HUES6 (cell line): ENCODE data around the gene ATP2B3.

ENCODE experiments used
- H3K27ac ChIP-seq: 2 replicates; pipeline ENCODE4 v1.7.0; 2013; ENCODE audit warnings: low read depth, mild to moderate bottlenecking, low read length, inconsistent platforms
- H3K27me3 ChIP-seq: 2 replicates; pipeline ENCODE4 v1.6.1; 2013; ENCODE audit warnings: low read length; ENCODE audit not compliant: control insufficient read depth, insufficient read depth
- H3K36me3 ChIP-seq: 2 replicates; pipeline ENCODE4 v1.6.1; 2013; ENCODE audit warnings: low read length; ENCODE audit not compliant: control insufficient read depth, insufficient read depth
- H3K4me1 ChIP-seq: 2 replicates; pipeline ENCODE4 v1.6.1; 2013; ENCODE audit warnings: low read length; ENCODE audit not compliant: control insufficient read depth, insufficient read depth
- H3K4me3 ChIP-seq: 2 replicates; pipeline ENCODE4 v1.5.1; 2013; ENCODE audit warnings: low read depth, low read length
- H3K9ac ChIP-seq: one replicate; pipeline ENCODE4 v1.6.1; 2013; ENCODE audit warnings: mild to moderate bottlenecking, low read length
- H3K9me3 ChIP-seq: 2 replicates; pipeline ENCODE4 v1.6.1; 2013; ENCODE audit warnings: low read depth, low read length; ENCODE audit not compliant: control insufficient read depth, insufficient read depth

ATP2B3 gene

DNA sequence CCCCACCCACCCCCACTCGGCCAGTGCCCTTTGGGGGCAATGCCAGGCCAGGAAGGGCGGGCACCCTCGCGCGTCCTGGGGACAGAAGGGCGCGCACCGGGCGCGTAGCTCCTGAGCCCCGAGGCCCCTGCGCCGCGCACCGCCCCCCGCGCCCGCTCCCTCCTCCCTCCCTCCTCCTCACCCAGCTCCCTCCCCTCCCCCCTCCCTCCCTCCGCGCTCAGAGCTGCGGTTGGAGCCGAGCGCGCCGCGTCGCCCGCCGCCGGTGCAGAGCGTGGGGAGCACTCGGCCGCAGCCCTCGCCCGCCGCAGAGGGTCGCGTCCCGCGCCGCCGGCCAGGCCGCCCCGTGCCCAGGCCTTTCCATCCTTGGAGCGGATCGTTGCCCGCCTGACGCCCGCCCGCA lies at the start of gene ATP2B3:
ATP2B3 (plus strand) TSS at position 220 of the 400 bp plus-strand sequence. CDS start 18,606 bp downstream, outside the sequence.
- H3K4me1 ChIP-seq: no peaks in the 10 kb centered on the region
- H3K36me3 ChIP-seq: no peaks in the 10 kb centered on the region
- H3K27ac ChIP-seq: no peak within 1 kb of the TSS
- peaks cover 83% of the 10 kb centered on the region for H3K27me3 ChIP-seq
- peak within 1 kb of the TSS; percentile 56 for H3K4me3 ChIP-seq
- H3K9me3 ChIP-seq: peaks cover 32% of the 10 kb centered on the region; the same call in 1 of the 2 replicates
- H3K9ac ChIP-seq: no peak within 1 kb of the TSS

DNA sequence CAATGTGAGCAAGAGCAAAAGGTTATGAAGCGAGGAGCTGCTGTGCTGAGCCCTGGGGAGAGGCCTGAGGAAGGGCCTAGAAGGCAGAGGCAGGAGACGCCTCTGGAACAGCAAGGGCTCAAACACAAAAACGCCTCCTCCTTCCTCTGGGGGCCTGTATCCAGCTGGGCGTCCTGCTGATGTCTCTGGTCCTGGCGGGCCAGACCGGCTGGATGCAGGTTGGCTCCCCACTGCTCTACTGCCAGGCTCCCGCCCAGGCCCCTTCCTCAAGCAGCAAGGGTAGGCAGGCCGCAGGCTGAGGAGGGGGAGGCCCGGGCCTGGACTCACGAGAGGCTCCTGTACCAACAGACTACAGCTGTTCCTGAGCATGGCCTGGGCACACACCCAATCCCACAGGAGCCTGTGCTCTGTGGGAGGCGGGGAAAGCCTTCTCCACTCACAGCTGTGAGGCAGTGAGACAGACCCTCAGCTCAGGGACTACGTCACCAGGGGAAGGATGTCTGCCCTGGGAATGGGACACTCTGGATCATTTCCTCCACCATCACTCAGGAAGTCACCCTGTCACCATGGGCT lies 49.3 kb upstream of the ATP2B3 start:
- H3K27me3 ChIP-seq: no peaks in the 10 kb centered on the region
- no peaks in the 10 kb centered on the region for H3K4me1 ChIP-seq
- peaks cover 37% of the 10 kb centered on the region; the same call in 1 of the 2 replicates for H3K9me3 ChIP-seq
- H3K27ac ChIP-seq: no peak overlapping the region
- peaks cover 31% of the 10 kb centered on the region for H3K36me3 ChIP-seq
- H3K4me3 ChIP-seq: no peak overlapping the region
- H3K9ac ChIP-seq: no peak overlapping the region

GRCh38 chrX:153469811-153470410 lies 47.5 kb upstream of the ATP2B3 start:
- peaks cover under 1% of the 10 kb centered on the region; the same call in 1 of the 2 replicates for H3K4me1 ChIP-seq
- peak overlapping the region; percentile 40 for H3K9ac ChIP-seq
- peaks cover 13% of the 10 kb centered on the region for H3K27me3 ChIP-seq
- peaks cover 30% of the 10 kb centered on the region; the same call in 1 of the 2 replicates for H3K9me3 ChIP-seq
- peak overlapping the region; percentile 74 for H3K4me3 ChIP-seq
- H3K36me3 ChIP-seq: peaks cover 14% of the 10 kb centered on the region; the same call in 1 of the 2 replicates
- H3K27ac ChIP-seq: no peak overlapping the region; the same call in 1 of the 2 replicates

- no peak within 1 kb of the TSS; the same call in 1 of the 2 replicates for H3K27ac ChIP-seq
- peaks cover 21% of the 10 kb centered on the region for H3K27me3 ChIP-seq
- peak within 1 kb of the TSS; percentile 74 for H3K4me3 ChIP-seq
- H3K9me3 ChIP-seq: peaks cover 29% of the 10 kb centered on the region; the same call in 1 of the 2 replicates
- H3K9ac ChIP-seq: peak within 1 kb of the TSS; percentile 40
- H3K36me3 ChIP-seq: peaks cover 14% of the 10 kb centered on the region; the same call in 1 of the 2 replicates
- peaks cover 7% of the 10 kb centered on the region; the same call in 1 of the 2 replicates for H3K4me1 ChIP-seq
Observed at GRCh38 chrX:153470411-153471363, 46.8 kb upstream of the ATP2B3 start, which contains the start of gene HAUS7. TSS of gene HAUS7 (minus strand) at chrX:153470576. CDS start at chrX:153470557, 19 bp downstream.

GRCh38 chrX:153471663-153472280 lies 45.7 kb upstream of the ATP2B3 start:
- peaks cover 14% of the 10 kb centered on the region; the same call in 1 of the 2 replicates for H3K36me3 ChIP-seq
- H3K27me3 ChIP-seq: peaks cover 27% of the 10 kb centered on the region
- no peak overlapping the region for H3K4me3 ChIP-seq
- H3K9me3 ChIP-seq: peaks cover 22% of the 10 kb centered on the region; the same call in 1 of the 2 replicates
- no peak overlapping the region for H3K27ac ChIP-seq
- H3K9ac ChIP-seq: no peak overlapping the region
- peaks cover 17% of the 10 kb centered on the region; the same call in 1 of the 2 replicates for H3K4me1 ChIP-seq

- Histone ChIP-seq H3K27me3 (peaks cover 27% of the 10 kb centered on the region), H3K27ac (no peak overlapping the region), H3K36me3 (peaks cover 7% of the 10 kb centered on the region; the same call in 1 of the 2 replicates), H3K9me3 (peaks cover 13% of the 10 kb centered on the region; the same call in 1 of the 2 replicates), H3K4me3 (no peak overlapping the region), H3K9ac (no peak overlapping the region), H3K4me1 (peaks cover 30% of the 10 kb centered on the region; the same call in 1 of the 2 replicates)
Observed at GRCh38 chrX:153473126-153473525, 44.3 kb upstream of the ATP2B3 start.

DNA sequence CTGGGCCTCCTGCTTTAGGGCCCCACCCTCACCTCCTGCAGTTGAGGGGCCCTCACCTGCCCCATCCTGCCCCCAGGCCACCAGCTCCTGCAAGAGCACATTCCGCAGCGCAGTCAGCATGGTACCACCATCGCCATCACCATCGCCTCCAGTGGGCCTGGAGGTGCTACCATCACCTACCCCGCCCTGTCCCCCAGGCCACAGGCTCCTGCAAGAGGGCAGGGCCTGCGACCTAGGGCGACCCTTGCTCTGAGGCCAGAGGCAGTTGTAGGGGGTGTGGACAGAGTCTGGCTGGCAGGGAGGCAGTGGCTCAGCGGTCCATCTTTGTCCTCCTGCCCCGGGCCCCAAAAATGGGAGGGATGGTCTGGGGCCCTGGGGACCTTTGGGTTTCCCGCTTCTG lies 43.2 kb upstream of the ATP2B3 start:
- Histone ChIP-seq H3K9me3 (peaks cover 12% of the 10 kb centered on the region; the same call in 1 of the 2 replicates), H3K27ac (no peak overlapping the region), H3K4me1 (peaks cover 30% of the 10 kb centered on the region; the same call in 1 of the 2 replicates)

DNA sequence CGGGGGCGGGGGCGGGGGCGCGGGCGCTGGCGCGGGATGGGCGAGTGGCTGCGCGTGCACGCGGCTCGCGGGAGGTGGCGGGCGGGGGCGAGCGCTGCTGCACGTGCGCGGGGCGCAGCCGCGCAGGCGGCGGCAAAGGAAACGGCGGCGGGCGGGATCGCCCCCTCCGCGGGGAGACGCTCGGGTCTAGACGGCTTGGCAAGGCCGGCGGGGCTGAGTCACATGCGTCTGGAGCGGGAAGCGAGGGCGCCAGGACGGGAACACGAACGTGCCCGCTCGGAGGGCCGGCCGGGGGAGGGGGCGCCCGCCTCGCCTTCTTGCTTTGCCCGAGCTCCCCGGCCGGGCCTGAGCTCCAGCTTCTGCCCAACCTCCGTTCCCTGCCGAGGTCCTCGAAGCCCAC lies 42.7 kb upstream of the ATP2B3 start:
- H3K9me3 ChIP-seq: peaks cover 12% of the 10 kb centered on the region; the same call in 1 of the 2 replicates

More for the DNA sequence above, 43.2 kb upstream of the ATP2B3 start:
- peaks cover 27% of the 10 kb centered on the region for H3K27me3 ChIP-seq
- no peak overlapping the region for H3K4me3 ChIP-seq
- no peak overlapping the region for H3K9ac ChIP-seq
- H3K36me3 ChIP-seq: no peaks in the 10 kb centered on the region

DNA sequence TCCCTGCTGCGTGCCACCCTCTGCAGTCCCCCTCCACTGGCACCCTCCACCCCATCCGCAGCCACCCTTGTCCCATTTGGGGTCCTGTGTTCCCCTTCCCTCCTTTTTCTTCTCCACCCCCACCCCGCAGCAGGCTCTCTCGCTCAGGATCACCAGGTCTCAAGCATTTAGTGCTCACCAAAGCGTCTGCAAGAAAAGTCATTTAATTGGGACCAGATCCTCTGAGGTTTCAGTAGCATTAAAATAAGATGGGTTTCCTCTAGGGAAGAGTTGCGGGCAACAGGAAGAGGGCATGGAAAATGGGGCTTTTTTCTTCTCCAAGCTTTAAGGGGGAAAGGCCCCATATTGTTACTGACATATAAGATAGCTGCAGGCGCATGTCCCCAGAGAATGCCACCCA lies 42.2 kb upstream of the ATP2B3 start:
- Histone ChIP-seq H3K27ac (no peak overlapping the region), H3K4me3 (0 out of 2 replicates have a peak overlapping the region, but pooled peaks have one; percentile 20), H3K36me3 (no peaks in the 10 kb centered on the region), H3K4me1 (peaks cover 33% of the 10 kb centered on the region; the same call in 1 of the 2 replicates), H3K27me3 (peaks cover 27% of the 10 kb centered on the region), H3K9ac (no peak overlapping the region), H3K9me3 (peaks cover 12% of the 10 kb centered on the region; the same call in 1 of the 2 replicates)

More for the DNA sequence above, 42.7 kb upstream of the ATP2B3 start:
- H3K27me3 ChIP-seq: peaks cover 27% of the 10 kb centered on the region
- H3K4me1 ChIP-seq: peaks cover 30% of the 10 kb centered on the region; the same call in 1 of the 2 replicates
- no peak overlapping the region for H3K27ac ChIP-seq
- no peak overlapping the region for H3K9ac ChIP-seq
- no peaks in the 10 kb centered on the region for H3K36me3 ChIP-seq
- peak overlapping the region; percentile 20; the same call in 1 of the 2 replicates for H3K4me3 ChIP-seq

DNA sequence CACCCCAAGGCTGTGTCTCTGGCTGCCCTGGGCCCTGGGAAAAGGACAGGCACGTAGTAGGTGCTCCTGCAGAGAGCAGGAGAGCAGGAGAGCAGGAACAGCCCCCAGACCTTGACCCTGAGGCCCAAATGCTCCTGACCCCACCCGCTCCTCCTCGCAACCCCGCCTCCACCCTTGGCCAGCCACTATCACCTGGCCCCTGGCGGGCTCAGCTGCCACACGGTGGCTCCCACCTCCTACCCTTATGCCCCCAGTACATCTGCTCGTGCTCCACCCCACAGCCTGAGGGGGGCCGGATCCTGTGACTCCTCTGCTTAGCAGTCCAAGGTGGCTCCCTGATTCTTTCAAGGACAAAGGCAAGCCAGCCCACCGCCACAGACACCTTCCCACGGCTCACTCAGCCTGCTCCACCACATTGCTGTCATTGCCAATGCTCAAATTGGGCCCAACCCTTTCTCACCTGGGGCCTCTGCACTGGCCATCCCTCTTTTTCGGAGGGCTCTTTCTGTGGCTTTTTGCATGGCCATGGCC lies 41.6 kb upstream of the ATP2B3 start:
- H3K27ac ChIP-seq: no peak overlapping the region
- no peak overlapping the region for H3K9ac ChIP-seq
- H3K9me3 ChIP-seq: peaks cover 15% of the 10 kb centered on the region; the same call in 1 of the 2 replicates
- no peaks in the 10 kb centered on the region for H3K36me3 ChIP-seq
- H3K4me1 ChIP-seq: peaks cover 33% of the 10 kb centered on the region; the same call in 1 of the 2 replicates
- no peak overlapping the region for H3K4me3 ChIP-seq
- H3K27me3 ChIP-seq: peaks cover 27% of the 10 kb centered on the region
